HG03469 (cell line): ENCODE data around the gene PNRC2.
"Not testable (repeated sequence)": the region's sequence is repeated elsewhere in the genome, so short reads cannot be mapped to it uniquely, and the experiment has no call there.

Experiments used
- ATAC-seq: cut with Tn5 transposase; IDR thresholded peaks from one replicate; pipeline ENCODE4 v1.9.1; 2021; ENCODE audit warnings: mild to moderate bottlenecking, moderate library complexity, moderate number of reproducible peaks; ENCODE audit not compliant: unreplicated experiment

Gene PNRC2

GRCh38 chr1:23987038-23987437 is 27.4 kb downstream of the PNRC2 start:
- not testable (repeated sequence) for ATAC-seq

GRCh38 chr1:23989263-23989662 is 29.6 kb downstream of the PNRC2 start:
- ATAC-seq = no peak

GRCh38 chr1:23992011-23992410 is 32.4 kb downstream of the PNRC2 start:
- ATAC-seq = not testable (repeated sequence)

DNA sequence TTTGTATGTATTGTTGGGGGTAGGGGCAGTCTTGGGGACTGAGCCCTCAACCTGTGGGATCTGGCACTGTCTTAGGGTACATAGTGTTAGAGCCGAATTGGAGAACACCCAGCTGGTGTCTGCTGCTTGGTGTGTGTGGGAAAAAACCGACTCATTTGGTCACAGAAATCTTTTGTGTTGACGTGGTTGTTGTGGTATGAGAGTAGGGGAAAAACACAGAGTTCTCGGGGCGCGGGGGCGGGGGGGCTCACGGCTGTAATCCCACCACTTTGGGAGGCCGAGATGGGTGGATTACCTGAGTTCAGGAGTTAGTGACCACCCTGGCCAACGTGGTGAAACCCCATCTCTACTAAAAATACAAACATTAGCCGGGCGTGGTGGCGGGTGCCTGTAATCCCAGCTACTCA is 35.8 kb downstream of the PNRC2 start:
- ATAC-seq = no peak

GRCh38 chr1:23996700-23997229 is 37.1 kb downstream of the PNRC2 start:
- no peak for ATAC-seq

DNA sequence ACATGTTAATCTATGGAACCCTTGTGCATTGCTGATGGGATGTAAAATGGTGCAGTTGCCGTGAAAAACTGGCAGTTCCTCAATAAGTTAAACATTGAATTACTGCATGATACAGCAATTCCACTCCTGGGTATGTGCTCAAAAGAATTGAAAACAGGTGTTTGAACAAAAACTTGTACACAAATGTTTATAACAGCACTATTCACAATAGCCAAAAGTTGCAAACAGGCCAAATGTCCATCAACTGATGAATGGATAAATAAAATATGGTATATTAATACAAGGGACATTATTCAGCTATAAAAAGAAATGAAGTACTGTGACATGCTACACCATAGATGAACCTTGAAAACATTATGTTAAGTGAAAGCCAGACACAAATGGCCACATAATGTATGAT is 38.2 kb downstream of the PNRC2 start:
- ATAC-seq = no peak

DNA sequence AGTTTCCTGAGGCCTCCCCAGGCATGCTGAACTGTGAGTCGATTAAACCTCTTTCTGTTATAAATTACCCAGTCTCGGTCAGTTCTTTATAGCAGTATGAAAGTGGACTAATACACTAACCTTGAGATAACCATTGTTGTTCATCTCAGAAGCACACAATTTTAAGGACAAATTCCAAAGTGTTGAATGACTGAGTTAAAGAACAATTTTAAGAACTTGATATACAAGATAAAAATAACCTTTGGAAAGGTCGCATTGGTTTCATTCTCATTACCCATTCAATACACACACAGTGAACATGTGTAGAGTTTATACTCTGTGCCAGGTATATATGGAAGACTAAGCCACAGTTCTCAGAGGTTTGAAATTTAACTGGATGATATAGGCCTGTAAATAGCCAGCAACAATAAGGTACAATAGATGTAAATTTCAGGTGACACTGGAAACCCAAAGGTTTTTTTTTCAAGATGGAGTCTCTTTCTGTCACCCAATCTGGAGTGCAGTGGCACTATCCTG is 39.6 kb downstream of the PNRC2 start:
- ATAC-seq = no peak

DNA sequence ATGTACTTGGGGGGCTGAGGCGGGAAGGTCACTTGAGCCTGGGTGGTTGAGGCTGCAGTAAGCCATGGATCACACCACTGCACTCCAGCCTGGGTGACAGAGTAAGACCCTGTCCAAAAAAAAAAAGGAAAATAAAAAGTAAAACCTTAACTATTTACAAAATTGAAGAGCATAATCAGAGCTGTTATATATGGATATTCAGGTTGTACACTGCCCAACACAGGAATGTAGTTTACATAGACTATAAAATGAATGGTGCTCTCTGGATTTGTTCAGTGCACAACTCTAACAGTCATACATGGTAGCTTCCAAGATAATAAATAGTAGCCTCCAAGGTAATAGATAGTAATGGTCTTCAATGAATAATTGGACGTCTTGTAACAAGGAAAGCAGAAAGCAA is 43.1 kb downstream of the PNRC2 start:
- no peak for ATAC-seq

GRCh38 chr1:24003331-24003972 is 43.8 kb downstream of the PNRC2 start:
- ATAC-seq = no peak

DNA sequence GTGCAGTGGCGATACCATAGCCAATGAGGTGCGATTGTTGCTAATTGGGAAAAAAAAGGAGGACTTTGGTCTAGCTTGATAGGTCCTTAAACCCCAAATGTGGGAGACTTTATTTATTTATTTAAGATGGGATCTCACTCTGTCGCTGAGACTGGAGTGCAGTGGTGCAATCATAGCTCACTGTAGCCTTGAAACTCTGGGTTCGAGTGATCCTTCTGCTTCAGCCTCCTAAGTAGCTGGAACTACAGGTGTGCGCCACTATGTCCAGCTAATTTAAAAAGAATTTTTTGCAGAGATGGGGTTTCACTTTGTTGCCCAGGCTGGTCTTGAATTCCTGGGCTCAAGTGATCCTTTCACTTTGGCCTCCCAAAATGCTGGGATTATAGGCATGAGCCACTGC is 44.5 kb downstream of the PNRC2 start:
- ATAC-seq = no peak

DNA sequence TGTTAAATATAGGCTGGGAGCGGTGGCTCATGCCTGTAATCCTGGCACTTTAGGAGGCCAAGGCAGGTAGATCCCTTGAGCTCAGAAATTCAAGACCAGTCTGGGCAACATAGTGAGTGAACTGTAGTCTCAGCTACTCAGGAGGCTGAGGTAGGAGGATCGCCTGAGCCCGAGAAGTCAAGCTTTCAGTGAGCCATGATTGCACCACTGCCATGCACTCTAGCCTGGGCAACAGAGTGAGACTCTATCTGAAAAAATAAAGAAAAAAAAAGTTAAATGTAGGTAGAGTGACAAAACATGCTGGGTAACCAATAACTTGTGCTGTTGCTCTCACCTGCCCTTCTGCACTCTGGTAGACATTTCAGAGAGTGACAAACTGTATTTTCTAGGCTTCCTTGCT is 45.5 kb downstream of the PNRC2 start:
- ATAC-seq = no peak

GRCh38 chr1:24007079-24007478 is 47.5 kb downstream of the PNRC2 start:
- ATAC-seq = no peak

- not testable (repeated sequence) for ATAC-seq
These were observed 49.1 kb downstream of the PNRC2 start for GRCh38 chr1:24008574-24009184.

GRCh38 chr1:24009406-24009805 is 49.8 kb downstream of the PNRC2 start:
- no peak for ATAC-seq

DNA sequence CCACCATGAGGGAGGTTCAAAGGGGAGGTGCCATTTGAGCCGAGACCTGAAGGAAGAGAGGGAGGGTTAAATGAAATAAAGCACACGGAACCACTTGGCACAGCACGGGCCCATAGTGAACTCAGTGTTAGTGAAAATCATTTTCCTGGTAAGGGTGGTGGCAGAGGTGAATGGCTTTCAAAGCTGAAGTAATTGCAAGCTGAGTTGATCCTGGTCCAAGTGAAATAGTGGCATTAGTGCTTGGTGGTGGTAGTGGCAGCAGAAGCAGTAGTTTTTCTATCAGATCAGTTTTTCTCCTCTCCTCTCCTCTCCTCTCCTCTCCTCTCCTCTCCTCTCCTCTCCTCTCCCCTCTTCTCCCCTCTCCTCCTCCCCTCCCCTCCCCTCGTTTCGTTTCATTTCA is 51.0 kb downstream of the PNRC2 start:
- ATAC-seq = no peak

- ATAC-seq = not testable (repeated sequence)
These were observed 53.2 kb downstream of the PNRC2 start for GRCh38 chr1:24012878-24013277.
